Mesenchymal stem cell (in vitro differentiated cells and primary cell): ENCODE measurements around the gene HPD. TPM values are rescaled to one million over a fixed set of nuclear protein-coding genes. Genes with fewer than 3 reads are reported as not detected.

Source experiments
- DNase-seq: peaks from one replicate; pipeline ENCODE4 v3.0.0-alpha.2; 2013
- H2AFZ ChIP-seq: one replicate; pipeline ENCODE4 v1.6.1; 2013; ENCODE audit warnings: low read depth, mild to moderate bottlenecking, control low read depth, inconsistent platforms, low read length, moderate library complexity
- H2AK5ac ChIP-seq: 2 replicates; pipeline ENCODE4 v1.6.1; 2013; ENCODE audit warnings: low read length, moderate library complexity, mild to moderate bottlenecking, inconsistent platforms; ENCODE audit not compliant: severe bottlenecking
- H2BK120ac ChIP-seq: one replicate; pipeline ENCODE4 v1.6.1; 2013; ENCODE audit warnings: low read depth, mild to moderate bottlenecking, inconsistent platforms, low read length, moderate library complexity
- H2BK12ac ChIP-seq, 2 experiments: one replicate each; pipeline ENCODE4 v1.6.1; 2013; ENCODE audit warnings: inconsistent platforms in 2 of 2, low read length in 2 of 2, mild to moderate bottlenecking in 2 of 2, moderate library complexity in 2 of 2, control low read depth in 1 of 2
- H2BK15ac ChIP-seq: one replicate; pipeline ENCODE4 v1.6.1; 2013; ENCODE audit warnings: mild to moderate bottlenecking, low read depth, inconsistent platforms; ENCODE audit not compliant: poor library complexity, severe bottlenecking
- H2BK5ac ChIP-seq: 2 replicates; pipeline ENCODE4 v1.6.1; 2013; ENCODE audit warnings: low read depth, mild to moderate bottlenecking, low read length, control low read depth, inconsistent platforms; ENCODE audit not compliant: poor library complexity, severe bottlenecking
- H3K14ac ChIP-seq, 2 experiments: one replicate each; pipeline ENCODE4 v1.6.1; 2013; ENCODE audit warnings: inconsistent platforms in 2 of 2, low read length in 2 of 2, control low read depth in 1 of 2, mild to moderate bottlenecking in 1 of 2, moderate library complexity in 1 of 2
- H3K18ac ChIP-seq, 2 experiments: one replicate each; pipeline ENCODE4 v1.6.1; 2013; ENCODE audit warnings: inconsistent platforms in 2 of 2, low read length in 2 of 2, control low read depth in 1 of 2, low read depth in 1 of 2, mild to moderate bottlenecking in 1 of 2
- H3K23ac ChIP-seq, 2 experiments: one replicate each; pipeline ENCODE4 v1.6.1; 2013; ENCODE audit warnings: inconsistent platforms in 2 of 2, low read length in 2 of 2, mild to moderate bottlenecking in 2 of 2, moderate library complexity in 2 of 2, control low read depth in 1 of 2
- H3K27ac ChIP-seq: 2 replicates; pipeline ENCODE4 v1.5.1; 2013; ENCODE audit warnings: mild to moderate bottlenecking, moderate library complexity, low read length, control low read depth, inconsistent platforms; ENCODE audit not compliant: poor library complexity, severe bottlenecking
- H3K27me3 ChIP-seq, 2 experiments: 2 replicates each; pipeline versions ENCODE4 v1.6.1 to v1.7.0; 2013; ENCODE audit warnings: low read length in 2 of 2, mild to moderate bottlenecking in 2 of 2, moderate library complexity in 2 of 2, control low read depth in 1 of 2, inconsistent platforms in 1 of 2; ENCODE audit not compliant: control insufficient read depth in 1 of 2, insufficient read depth in 1 of 2
- H3K36me3 ChIP-seq, 2 experiments: 2 replicates each; pipeline versions ENCODE4 v1.6.1 to v1.7.0; 2013; ENCODE audit warnings: low read length in 2 of 2, control low read depth in 1 of 2, inconsistent platforms in 1 of 2, low read depth in 1 of 2, mild to moderate bottlenecking in 1 of 2; ENCODE audit not compliant: insufficient read depth in 2 of 2, control insufficient read depth in 1 of 2
- H3K4ac ChIP-seq, 2 experiments: one replicate each; pipeline ENCODE4 v1.6.1; 2013; ENCODE audit warnings: inconsistent platforms in 2 of 2, low read length in 2 of 2, mild to moderate bottlenecking in 2 of 2, moderate library complexity in 2 of 2, control low read depth in 1 of 2, low read depth in 1 of 2
- H3K4me1 ChIP-seq: 2 replicates; pipeline ENCODE4 v1.6.1; 2013; ENCODE audit warnings: low read depth, low read length, control low read depth; ENCODE audit not compliant: control insufficient read depth, insufficient read depth
- H3K4me2 ChIP-seq: 2 replicates; pipeline ENCODE4 v1.6.1; 2013; ENCODE audit warnings: low read length, mild to moderate bottlenecking, inconsistent platforms; ENCODE audit not compliant: poor library complexity, severe bottlenecking
- H3K4me3 ChIP-seq, 2 experiments: 2 replicates each; pipeline versions ENCODE4 v1.5.1 to v1.7.0; 2013; ENCODE audit warnings: low read length in 2 of 2, mild to moderate bottlenecking in 2 of 2, control low read depth in 1 of 2, low read depth in 1 of 2; ENCODE audit not compliant: insufficient read depth in 1 of 2
- H3K79me1 ChIP-seq: replicated peaks from 2 replicates; pipeline ENCODE4 v1.6.1; 2013; ENCODE audit warnings: mild to moderate bottlenecking, control low read depth, low read length, inconsistent platforms; ENCODE audit not compliant: poor library complexity, severe bottlenecking
- H3K9ac ChIP-seq: 2 replicates; pipeline ENCODE4 v1.7.0; 2013; ENCODE audit warnings: mild to moderate bottlenecking, low read length, moderate library complexity
- H3K9me3 ChIP-seq: 2 replicates; pipeline ENCODE4 v1.7.0; 2013; ENCODE audit warnings: mild to moderate bottlenecking, low read length; ENCODE audit not compliant: control insufficient read depth
- H4K8ac ChIP-seq: one replicate; pipeline ENCODE4 v1.6.1; 2013; ENCODE audit warnings: inconsistent platforms, mild to moderate bottlenecking, low read length, moderate library complexity
- H4K91ac ChIP-seq: one replicate; pipeline ENCODE4 v1.6.1; 2013; ENCODE audit warnings: mild to moderate bottlenecking, low read length, inconsistent platforms
- WGBS: methylation state at CpG from one replicate; pipeline ENCODE4 v1.1.7; 2013; ENCODE audit warnings: mixed read lengths; 5-methylcytosine and 5-hydroxymethylcytosine counted together
- polyA plus RNA-seq, 2 experiments: library from polyadenylated mRNA; stranded (reverse); fragments of 200-250 nt; gene quantifications; one replicate each; pipeline ENCODE4 v1.2.3, GENCODE V29; 2013

The HPD gene
- 0.48 TPM for polyA plus RNA-seq (2013, experiment 1 of 2)
- 0.47 TPM for polyA plus RNA-seq (2013, experiment 2 of 2)

GRCh38 chr12:121858662-121859572 lies at the start of gene HPD:
Gene HPD (minus strand): TSS chr12:121858859. CDS start chr12:121858823, 36 bp downstream.
- Histone ChIP-seq H3K14ac (peak within 1 kb of the TSS; percentile 1 to 76), H2AK5ac (peak within 1 kb of the TSS; percentile 12), H3K36me3 (no peaks in the 10 kb centered on the region), H3K4me3 (peak within 1 kb of the TSS in 1 of 2 experiments; percentile 34), H3K23ac (no peak within 1 kb of the TSS), H3K9me3 (no peaks in the 10 kb centered on the region), H3K79me1 (no peaks in the 10 kb centered on the region), H3K4me2 (no peak within 1 kb of the TSS), H3K4ac (peak within 1 kb of the TSS; percentile 1 to 93), H4K8ac (peak within 1 kb of the TSS; percentile 92), H3K4me1 (peaks cover 23% of the 10 kb centered on the region), H3K27me3 (peaks cover 0 to 6% of the 10 kb centered on the region in 2 experiments), H2BK120ac (peak within 1 kb of the TSS; percentile 77), H2BK12ac (peak within 1 kb of the TSS; percentile 88 to 92), H3K27ac (no peak within 1 kb of the TSS), H3K9ac (peak within 1 kb of the TSS; percentile 77), H4K91ac (peak within 1 kb of the TSS; percentile 93), H2AFZ (peak within 1 kb of the TSS; percentile 6), H2BK5ac (no peak within 1 kb of the TSS), H3K18ac (peak within 1 kb of the TSS; percentile 41 to 88), H2BK15ac (peak within 1 kb of the TSS; percentile 73)
- 30% methylated on average over 16 of the region's 16 CpGs for WGBS
- DNase-seq, result peak; percentile 89

GRCh38 chr12:121905746-121906145 lies 47.1 kb upstream of the HPD start:
- Histone ChIP-seq H3K36me3 (peaks cover 63 to 72% of the 10 kb centered on the region in 2 experiments), H2BK12ac (no peak overlapping the region), H3K4me2 (no peak overlapping the region), H2BK120ac (no peak overlapping the region), H3K9me3 (no peaks in the 10 kb centered on the region), H2BK5ac (no peak overlapping the region), H3K27ac (no peak overlapping the region), H3K4ac (no peak overlapping the region), H3K9ac (peak overlapping the region; percentile 43), H3K79me1 (peaks cover 35% of the 10 kb centered on the region), H4K91ac (no peak overlapping the region), H4K8ac (no peak overlapping the region), H3K4me3 (no peak overlapping the region), H2AFZ (no peak overlapping the region), H2AK5ac (no peak overlapping the region), H3K23ac (no peak overlapping the region), H3K14ac (no peak overlapping the region), H3K27me3 (no peaks in the 10 kb centered on the region), H3K4me1 (peaks cover 1% of the 10 kb centered on the region), H2BK15ac (no peak overlapping the region), H3K18ac (no peak overlapping the region)
- no peak for DNase-seq
- 80% methylated on average over 2 of the region's 4 CpGs for WGBS

GRCh38 chr12:121903202-121903601 lies 44.5 kb upstream of the HPD start:
- Histone ChIP-seq H3K9me3 (no peaks in the 10 kb centered on the region), H2AFZ (no peak overlapping the region), H3K79me1 (peaks cover 38% of the 10 kb centered on the region), H4K8ac (no peak overlapping the region), H3K14ac (no peak overlapping the region), H2BK5ac (no peak overlapping the region), H3K27me3 (no peaks in the 10 kb centered on the region), H3K23ac (no peak overlapping the region), H2BK15ac (no peak overlapping the region), H2BK12ac (no peak overlapping the region), H3K4me3 (no peak overlapping the region), H3K18ac (no peak overlapping the region), H3K4ac (no peak overlapping the region), H3K27ac (no peak overlapping the region), H4K91ac (no peak overlapping the region), H2BK120ac (no peak overlapping the region), H2AK5ac (no peak overlapping the region), H3K9ac (no peak overlapping the region), H3K4me2 (no peak overlapping the region), H3K4me1 (peaks cover 4% of the 10 kb centered on the region), H3K36me3 (peaks cover 64 to 71% of the 10 kb centered on the region in 2 experiments)
- no peak for DNase-seq
- WGBS, result 97% methylated on average over 2 of the region's 2 CpGs

GRCh38 chr12:121899590-121899989 lies 40.9 kb upstream of the HPD start:
- H2BK15ac ChIP-seq, result no peak overlapping the region
- peaks cover 62 to 81% of the 10 kb centered on the region in 2 experiments for H3K36me3 ChIP-seq
- no peak overlapping the region for H2BK120ac ChIP-seq
- H3K27me3 ChIP-seq, result no peaks in the 10 kb centered on the region
- H2BK12ac ChIP-seq, result no peak overlapping the region
- WGBS, result 98% methylated on average over 14 of the region's 14 CpGs
- H3K14ac ChIP-seq, result no peak overlapping the region
- peaks cover 42% of the 10 kb centered on the region for H3K79me1 ChIP-seq
- no peak overlapping the region for H3K4me3 ChIP-seq
- no peak overlapping the region for H3K23ac ChIP-seq
- H3K9ac ChIP-seq, result peak overlapping the region; percentile 25
- H3K4me1 ChIP-seq, result peaks cover 5% of the 10 kb centered on the region
- H4K91ac ChIP-seq, result no peak overlapping the region
- no peak overlapping the region for H2AK5ac ChIP-seq
- H4K8ac ChIP-seq, result no peak overlapping the region
- no peak overlapping the region for H3K4ac ChIP-seq
- no peak overlapping the region for H2AFZ ChIP-seq
- H3K27ac ChIP-seq, result no peak overlapping the region
- H2BK5ac ChIP-seq, result no peak overlapping the region
- no peak for DNase-seq
- no peak overlapping the region for H3K18ac ChIP-seq
- no peak overlapping the region for H3K4me2 ChIP-seq
- H3K9me3 ChIP-seq, result no peaks in the 10 kb centered on the region
